Measurements from ENCODE around the gene HEATR1.

DNA sequence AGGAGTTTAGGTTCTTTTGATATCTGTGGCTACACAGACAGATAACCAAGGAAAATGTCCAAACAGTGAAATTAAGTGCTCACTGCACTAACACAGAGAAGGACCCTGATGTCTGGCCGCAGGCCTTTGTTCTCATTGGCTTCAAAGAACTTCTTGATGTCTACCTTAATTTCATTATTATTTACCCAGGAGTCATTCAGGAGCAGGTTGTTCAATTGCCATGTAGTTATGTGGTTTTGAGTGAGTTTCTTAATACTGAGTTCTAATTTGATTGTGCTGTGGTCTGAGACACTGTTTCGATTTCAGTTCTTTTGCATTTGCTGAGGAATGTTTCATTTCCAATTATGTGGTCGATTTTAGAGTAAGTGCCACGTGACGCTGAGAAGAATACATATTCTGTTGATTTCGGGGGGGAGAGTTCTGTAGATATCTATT lies 95.7 kb downstream of the HEATR1 start:
- TF ChIP-seq ZNF571 (tag by site-specific recombination; IDR thresholded peaks at IDR 0.05): no peak
- no peak for TF ChIP-seq ZNF157 (tag by site-specific recombination; IDR thresholded peaks at IDR 0.05)
- TF ChIP-seq ZNF558 (tag by site-specific recombination; IDR thresholded peaks at IDR 0.05): no peak
- TF ChIP-seq OSR2 (tag by site-specific recombination; IDR thresholded peaks at IDR 0.05): no peak
- no peak for TF ChIP-seq ZBTB48 (tag by site-specific recombination; IDR thresholded peaks at IDR 0.05)
- no peak for TF ChIP-seq ZNF155 (tag by site-specific recombination; IDR thresholded peaks at IDR 0.05)
- TF ChIP-seq PRDM10 (tag by site-specific recombination; IDR thresholded peaks at IDR 0.05): no peak

All from HEK293 (cell line).